ENCODE data around the gene PRKCA.
"Not testable (repeated sequence)": the region's sequence is repeated elsewhere in the genome, so short reads cannot be mapped to it uniquely, and the experiment has no call there.

PRKCA gene

GRCh38 chr17:66331038-66331816 is 28.8 kb downstream of the PRKCA start:
- no peak for DNase-seq

- no peak for DNase-seq
Observed at GRCh38 chr17:66335797-66336196, 33.4 kb downstream of the PRKCA start.

GRCh38 chr17:66337268-66337667 is 34.9 kb downstream of the PRKCA start:
- no peak for DNase-seq

- DNase-seq = no peak
Observed at GRCh38 chr17:66337866-66338485, 35.6 kb downstream of the PRKCA start.

- DNase-seq = no peak
Observed at GRCh38 chr17:66338937-66339336, 36.5 kb downstream of the PRKCA start.

GRCh38 chr17:66339561-66339960 is 37.1 kb downstream of the PRKCA start:
- DNase-seq = no peak

- DNase-seq = no peak
Observed at GRCh38 chr17:66340720-66341119, 38.3 kb downstream of the PRKCA start.

- no peak for DNase-seq
Observed at GRCh38 chr17:66341462-66341861, 39.0 kb downstream of the PRKCA start.

- not testable (repeated sequence) for DNase-seq
Observed at GRCh38 chr17:66342263-66342662, 39.9 kb downstream of the PRKCA start.

- peak; percentile 59 to 64 for DNase-seq
Observed at GRCh38 chr17:66343531-66344078, 41.2 kb downstream of the PRKCA start.

GRCh38 chr17:66344473-66344872 is 42.1 kb downstream of the PRKCA start:
- DNase-seq = no peak

- no peak for DNase-seq
Observed at GRCh38 chr17:66345264-66345663, 42.9 kb downstream of the PRKCA start.

GRCh38 chr17:66345949-66346638 is 43.7 kb downstream of the PRKCA start:
- DNase-seq = not testable (repeated sequence)

- no peak for DNase-seq
Observed at GRCh38 chr17:66347661-66348514, 45.5 kb downstream of the PRKCA start.

- peak; percentile 15 to 41 for DNase-seq
Observed at GRCh38 chr17:66348584-66349165, 46.3 kb downstream of the PRKCA start.

GRCh38 chr17:66349521-66350254 is 47.3 kb downstream of the PRKCA start:
- no peak for DNase-seq

- not testable (repeated sequence) for DNase-seq
Observed at GRCh38 chr17:66350576-66350975, 48.2 kb downstream of the PRKCA start.

- peak in 1 of 2 donors; percentile 43 for DNase-seq
Observed at GRCh38 chr17:66351033-66351432, 48.6 kb downstream of the PRKCA start.

GRCh38 chr17:66351701-66352100 is 49.3 kb downstream of the PRKCA start:
- no peak for DNase-seq

GRCh38 chr17:66353937-66354401 is 51.6 kb downstream of the PRKCA start:
- DNase-seq = no peak

- no peak for DNase-seq
Observed at GRCh38 chr17:66354472-66354871, 52.1 kb downstream of the PRKCA start.

Measured in inflammatory macrophage (primary cell).